ENCODE results near the gene LRATD1.

GRCh38 chr2:14603676-14604075, 28.8 kb upstream of the LRATD1 start:
- TF ChIP-seq CTCF (IDR thresholded peaks at IDR 0.05): no peak
- TF ChIP-seq POLR2AphosphoS5 (IDR thresholded peaks at IDR 0.05): no peak
- TF ChIP-seq EP300 (IDR thresholded peaks at IDR 0.05): no peak
- TF ChIP-seq POLR2A (IDR thresholded peaks at IDR 0.05): no peak

Measured in gastroesophageal sphincter (tissue), 3 donors.